Activated CD8-positive, alpha-beta memory T cell treated with anti-CD3 and anti-CD28 coated beads, Interleukin-2, amount 50 U/mL, for 24 hours (primary cell): ENCODE measurements around the gene P3H3.

Experiments
- DNase-seq: peaks from one replicate; pipeline ENCODE4 v3.0.0-alpha.2; 2020; ENCODE audit errors: extremely low read depth

The P3H3 gene

GRCh38 chr12:6827982-6828780 is at the start of gene P3H3:
Gene P3H3 (plus strand): TSS chr12:6828407. CDS start chr12:6828441, 34 bp downstream.
- no peak for DNase-seq

GRCh38 chr12:6778574-6779550 is 49.3 kb upstream of the P3H3 start:
- peak; percentile 77 for DNase-seq

- no peak for DNase-seq
Observed at GRCh38 chr12:6779708-6780432, 48.3 kb upstream of the P3H3 start.

GRCh38 chr12:6780573-6780972 is 47.6 kb upstream of the P3H3 start:
- no peak for DNase-seq

- DNase-seq = no peak
Observed at GRCh38 chr12:6782119-6782518, 46.1 kb upstream of the P3H3 start.

GRCh38 chr12:6782850-6783566 is 45.2 kb upstream of the P3H3 start:
- no peak for DNase-seq

GRCh38 chr12:6783828-6784227 is 44.4 kb upstream of the P3H3 start:
- no peak for DNase-seq

GRCh38 chr12:6784296-6784695 is 43.9 kb upstream of the P3H3 start:
- DNase-seq = no peak

GRCh38 chr12:6784761-6785160 is 43.4 kb upstream of the P3H3 start:
- no peak for DNase-seq

- no peak for DNase-seq
Observed at GRCh38 chr12:6786416-6787094, 41.7 kb upstream of the P3H3 start.

GRCh38 chr12:6787309-6787708 is 40.9 kb upstream of the P3H3 start:
- no peak for DNase-seq

- no peak for DNase-seq
Observed at GRCh38 chr12:6788972-6789924, 39.0 kb upstream of the P3H3 start, which contains the start of gene CD4. Gene CD4 (plus strand): TSS chr12:6789528. CDS start chr12:6800139, 10,611 bp downstream.

- DNase-seq = no peak
Observed at GRCh38 chr12:6790496-6791150, 37.6 kb upstream of the P3H3 start.

- no peak for DNase-seq
Observed at GRCh38 chr12:6791931-6792520, 36.2 kb upstream of the P3H3 start.

- DNase-seq = no peak
Observed at GRCh38 chr12:6792522-6793201, 35.5 kb upstream of the P3H3 start.

- DNase-seq = no peak
Observed at GRCh38 chr12:6795088-6795487, 33.1 kb upstream of the P3H3 start.

- no peak for DNase-seq
Observed at GRCh38 chr12:6796576-6796975, 31.6 kb upstream of the P3H3 start.

GRCh38 chr12:6799147-6799546 is 29.1 kb upstream of the P3H3 start:
- no peak for DNase-seq
